GM12875 (cell line): ENCODE measurements around the gene RNPEP.
A peak's percentile ranks its signal among the peaks of the same experiment; 100 is the strongest.

Source experiments
- H3K4me3 ChIP-seq: one replicate; pipeline ENCODE4 v1.5.1; 2011; ENCODE audit warnings: low read depth, low read length, control low read depth
- CTCF ChIP-seq: IDR thresholded peaks from 2 replicates; pipeline ENCODE4 v1.5.1; 2011; ENCODE audit warnings: low read depth, mild to moderate bottlenecking, control low read depth, inconsistent platforms, low read length, moderate library complexity, borderline replicate concordance; ENCODE audit not compliant: insufficient read depth

Gene RNPEP

GRCh38 chr1:201984446-201984845, 2.0 kb downstream of the RNPEP start:
- no peak for TF ChIP-seq CTCF
- no peak overlapping the region for H3K4me3 ChIP-seq

- TF ChIP-seq CTCF = no peak
These were observed 2.9 kb downstream of the RNPEP start for GRCh38 chr1:201985355-201985754.

GRCh38 chr1:201988601-201989000, 6.2 kb downstream of the RNPEP start:
- no peak overlapping the region for H3K4me3 ChIP-seq
- TF ChIP-seq CTCF = no peak

More at GRCh38 chr1:201985355-201985754, 2.9 kb downstream of the RNPEP start:
- no peak overlapping the region for H3K4me3 ChIP-seq

- no peak for TF ChIP-seq CTCF
- no peak overlapping the region for H3K4me3 ChIP-seq
These were observed 7.1 kb downstream of the RNPEP start for GRCh38 chr1:201989354-201990128.

- no peak for TF ChIP-seq CTCF
- no peak overlapping the region for H3K4me3 ChIP-seq
These were observed 8.0 kb downstream of the RNPEP start for GRCh38 chr1:201990427-201990826.

- TF ChIP-seq CTCF = peak; percentile 73
- H3K4me3 ChIP-seq = no peak overlapping the region
These were observed 17.3 kb downstream of the RNPEP start for GRCh38 chr1:201999625-202000238.

GRCh38 chr1:202002507-202002906, 20.1 kb downstream of the RNPEP start:
- no peak for TF ChIP-seq CTCF
- no peak overlapping the region for H3K4me3 ChIP-seq
